ENCODE data around the gene CALY. TPM values are rescaled to one million over a fixed set of nuclear protein-coding genes. Genes with fewer than 3 reads are reported as not detected.

CALY gene
- total and polyA plus RNA-seq, 7 donors = 0.05 TPM; not detected in 6

GRCh38 chr10:133346413-133346812, 9.7 kb upstream of the CALY start:
- DNase-seq = peak in 1 of 2 donors; percentile 11

DNA sequence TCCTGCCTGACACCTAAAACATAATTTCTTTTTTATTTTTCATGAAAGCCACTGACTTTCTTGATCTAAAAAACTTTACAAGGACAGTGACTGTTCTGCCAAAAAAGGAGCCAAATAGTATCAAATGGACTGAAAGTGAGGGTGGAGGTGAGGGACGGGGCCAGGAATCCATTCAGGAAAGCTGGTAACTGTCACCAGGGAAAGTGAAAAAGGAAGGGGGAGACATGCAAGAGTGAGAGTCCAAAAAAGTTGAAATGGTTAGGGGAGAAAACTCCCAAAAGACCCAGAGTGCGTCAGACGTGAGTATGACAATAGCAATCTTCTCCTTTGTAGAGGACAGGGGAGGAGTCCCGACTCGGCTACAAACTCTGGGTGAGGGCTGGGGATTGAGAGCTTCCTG, 7.5 kb upstream of the CALY start:
- H3K4me1 ChIP-seq = no peaks in the 10 kb centered on the region
- H3K9me3 ChIP-seq = no peaks in the 10 kb centered on the region
- no peak for ATAC-seq
- intact Hi-C loops (cut with DNase I) = no loop called here
- WGBS, 3 donors = 53 to 67% (median 57%) methylated on average over 5 of the region's 5 CpGs
- H3K4me3 ChIP-seq = no peak overlapping the region
- no peaks in the 10 kb centered on the region for H3K36me3 ChIP-seq (ENCODE audit: insufficient read depth in 1 of 2, low read depth in 1 of 2)
- DNase-seq = no peak
- no peak for TF ChIP-seq CTCF (IDR thresholded peaks at IDR 0.05)
- H3K27me3 ChIP-seq (ENCODE audit: insufficient read depth in 3 of 3, low read length in 2 of 3) = peaks cover 0 to 81% (median 19%) of the 10 kb centered on the region in 3 donors
- H3K27ac ChIP-seq = no peak overlapping the region

More at GRCh38 chr10:133346413-133346812, 9.7 kb upstream of the CALY start:
- no peak for ATAC-seq
- WGBS, 3 donors = 51 to 56% (median 51%) methylated on average over 11 of the region's 11 CpGs
- H3K27me3 ChIP-seq (ENCODE audit: insufficient read depth in 3 of 3, low read length in 2 of 3) = peaks cover 0 to 76% (median 14%) of the 10 kb centered on the region in 3 donors
- H3K27ac ChIP-seq = no peak overlapping the region
- no peak for TF ChIP-seq CTCF (IDR thresholded peaks at IDR 0.05)
- H3K9me3 ChIP-seq = no peaks in the 10 kb centered on the region
- no peaks in the 10 kb centered on the region for H3K36me3 ChIP-seq (ENCODE audit: insufficient read depth in 1 of 2, low read depth in 1 of 2)
- H3K4me1 ChIP-seq = no peaks in the 10 kb centered on the region
- H3K4me3 ChIP-seq = no peak overlapping the region
- intact Hi-C loops (cut with DNase I) = no loop called here

DNA sequence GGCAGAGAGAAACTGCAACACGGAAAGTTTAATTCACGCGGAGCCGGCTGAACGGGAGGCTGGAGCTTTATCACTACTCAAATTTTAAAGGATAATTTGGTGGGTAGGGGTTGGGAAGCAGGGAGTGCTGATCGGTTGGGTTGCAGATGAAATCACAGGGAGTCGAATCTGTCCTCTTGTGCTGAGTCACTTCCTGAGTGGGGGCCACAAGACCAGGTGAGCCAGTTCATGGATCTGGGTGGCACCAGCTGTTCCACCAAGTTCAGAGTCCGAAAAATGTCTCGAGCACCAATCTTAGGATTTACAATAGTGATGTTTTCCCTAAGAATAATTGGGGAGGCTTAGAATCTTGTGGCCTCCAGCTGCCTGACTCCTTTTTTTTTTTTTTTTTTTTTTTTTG, 6.9 kb upstream of the CALY start:
- Histone ChIP-seq H3K4me3 (no peak overlapping the region), H3K27me3 (ENCODE audit: insufficient read depth in 3 of 3, low read length in 2 of 3) (peaks cover 0 to 79% (median 21%) of the 10 kb centered on the region in 3 donors), H3K4me1 (no peaks in the 10 kb centered on the region), H3K9me3 (no peaks in the 10 kb centered on the region), H3K36me3 (ENCODE audit: insufficient read depth in 1 of 2, low read depth in 1 of 2) (no peaks in the 10 kb centered on the region), H3K27ac (no peak overlapping the region)
- intact Hi-C loops (cut with DNase I) = no loop called here
- DNase-seq (no peak), ATAC-seq (no peak)
- WGBS, 3 donors = 54 to 63% (median 61%) methylated on average over 9 of the region's 9 CpGs
- no peak for TF ChIP-seq CTCF (IDR thresholded peaks at IDR 0.05)

GRCh38 chr10:133342942-133343341, 6.2 kb upstream of the CALY start:
- Histone ChIP-seq H3K4me1 (no peaks in the 10 kb centered on the region), H3K27me3 (ENCODE audit: insufficient read depth in 3 of 3, low read length in 2 of 3) (peaks cover 0 to 76% (median 22%) of the 10 kb centered on the region in 3 donors), H3K4me3 (no peak overlapping the region), H3K9me3 (no peaks in the 10 kb centered on the region), H3K27ac (no peak overlapping the region), H3K36me3 (ENCODE audit: insufficient read depth in 1 of 2, low read depth in 1 of 2) (no peaks in the 10 kb centered on the region)
- ATAC-seq = no peak
- intact Hi-C loops (cut with DNase I) = no loop called here
- TF ChIP-seq CTCF (IDR thresholded peaks at IDR 0.05) = no peak
- peak in 1 of 2 donors; percentile 38 for DNase-seq
- 72 to 73% (median 73%) methylated on average over 8 of the region's 8 CpGs for WGBS, 3 donors

GRCh38 chr10:133341983-133342382, 5.3 kb upstream of the CALY start:
- DNase-seq (no peak), ATAC-seq (no peak)
- no peaks in the 10 kb centered on the region for H3K36me3 ChIP-seq (ENCODE audit: insufficient read depth in 1 of 2, low read depth in 1 of 2)
- H3K27me3 ChIP-seq (ENCODE audit: insufficient read depth in 3 of 3, low read length in 2 of 3) = peaks cover 0 to 72% (median 28%) of the 10 kb centered on the region in 3 donors
- WGBS, 3 donors = 79 to 88% (median 84%) methylated on average over 4 of the region's 4 CpGs
- no peaks in the 10 kb centered on the region for H3K9me3 ChIP-seq
- H3K27ac ChIP-seq = no peak overlapping the region
- no peak for TF ChIP-seq CTCF (IDR thresholded peaks at IDR 0.05)
- intact Hi-C loops (cut with DNase I) = no loop called here
- no peaks in the 10 kb centered on the region for H3K4me1 ChIP-seq
- H3K4me3 ChIP-seq = no peak overlapping the region

All from psoas muscle (tissue), 8 donors.